Activated naive CD4-positive, alpha-beta T cell treated with anti-CD3 and anti-CD28 coated beads, Interleukin-2, amount 10 ng/mL, durations not matched to agents 7 days and 5 days (primary cell): ENCODE results near the gene UTRN.
A peak's percentile ranks its signal among the peaks of the same experiment; 100 is the strongest.

Experiments used
- CTCF ChIA-PET: fragments of 350-600 bp; sonication (Branson Sonifier 250); formaldehyde crosslinking; loops from one replicate; lab custom pipeline; 2021; ENCODE audit warnings: antibody characterized with exemption; lab: Charles Lee
- DNase-seq: peaks from one replicate; pipeline ENCODE4 v3.0.0-alpha.2; 2020
- H3K27ac Mint-ChIP-seq: one replicate; pipeline ENCODE4 v1.8.0; 2021; ENCODE audit warnings: mild to moderate bottlenecking, moderate library complexity, mixed read lengths
- H3K27me3 Mint-ChIP-seq: one replicate; pipeline ENCODE4 v1.8.0; 2021; ENCODE audit warnings: mild to moderate bottlenecking, mixed read lengths
- H3K36me3 Mint-ChIP-seq: one replicate; pipeline ENCODE4 v1.8.0; 2021; ENCODE audit warnings: mixed read lengths
- H3K4me1 Mint-ChIP-seq: one replicate; pipeline ENCODE4 v1.8.0; 2021; ENCODE audit warnings: mixed read lengths
- H3K4me3 Mint-ChIP-seq: one replicate; pipeline ENCODE4 v1.8.0; 2021; ENCODE audit warnings: mild to moderate bottlenecking, moderate library complexity, mixed read lengths
- H3K9me3 Mint-ChIP-seq: one replicate; pipeline ENCODE4 v1.8.0; 2021; ENCODE audit warnings: mixed read lengths

The UTRN gene

DNA sequence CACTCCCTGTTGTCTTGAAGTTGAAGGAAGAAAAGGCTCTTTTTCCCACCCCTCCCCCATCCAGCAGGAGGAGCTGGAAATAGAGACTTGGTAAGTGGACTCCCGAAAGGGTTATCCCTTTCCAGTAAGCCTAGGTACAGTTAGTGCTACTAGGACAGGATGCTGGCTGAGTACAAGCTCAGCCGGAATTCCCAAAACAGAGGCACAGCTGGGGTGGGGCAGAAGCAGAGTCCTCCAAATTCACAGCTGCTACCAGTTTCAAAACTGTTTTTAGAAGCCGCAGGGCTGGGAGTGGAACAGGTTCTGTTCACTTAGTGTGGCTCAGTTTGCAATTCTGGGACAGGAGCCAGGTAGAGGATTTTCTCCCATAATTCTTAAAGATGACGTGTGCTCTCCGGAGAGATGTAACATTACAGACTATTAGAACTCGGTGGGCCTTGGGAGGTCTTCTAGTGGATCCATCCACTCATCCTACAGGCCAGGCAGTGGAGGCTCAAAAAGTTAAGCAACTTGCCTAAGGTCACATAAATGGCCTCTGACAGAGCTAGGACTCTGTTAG lies 19.0 kb upstream of the UTRN start:
- CTCF ChIA-PET = interaction anchor here (0.5 kb wide), 1 partner anchor 492 kb away, joined by 5 read pairs; no protein-coding TSS in a partner anchor
- Mint-ChIP-seq H3K4me3 (no peak overlapping the region), H3K27ac (no peak overlapping the region), H3K9me3 (no peaks in the 10 kb centered on the region), H3K36me3 (no peaks in the 10 kb centered on the region), H3K27me3 (peaks cover 5% of the 10 kb centered on the region), H3K4me1 (no peaks in the 10 kb centered on the region)
- DNase-seq = no peak

DNA sequence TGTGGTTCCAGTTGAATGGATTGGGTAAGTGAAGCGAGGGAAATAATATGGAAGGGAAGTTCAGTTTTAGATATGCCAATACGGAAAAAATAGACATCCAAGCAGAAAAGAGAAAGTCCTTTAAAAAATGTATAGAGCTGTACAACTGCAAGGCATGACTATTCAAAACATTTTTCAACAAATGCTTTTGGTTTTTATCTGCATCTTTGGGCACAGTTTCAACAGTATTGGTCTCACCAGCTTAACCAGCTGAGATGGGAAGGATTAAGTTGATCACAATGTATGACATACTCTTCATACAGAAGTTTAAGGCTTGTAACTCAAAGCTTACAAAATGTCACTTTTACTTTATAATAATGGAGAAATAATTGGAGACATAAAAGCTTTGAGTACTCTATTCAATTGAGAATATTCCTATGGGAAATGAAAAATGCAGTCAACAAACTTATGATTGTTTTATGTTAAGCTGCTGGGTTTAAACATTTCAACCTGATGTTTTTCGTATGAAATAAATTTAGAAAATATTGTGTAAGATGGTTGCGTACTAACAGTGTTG lies 16.3 kb upstream of the UTRN start:
- H3K27me3 Mint-ChIP-seq = peaks cover 5% of the 10 kb centered on the region
- no peak overlapping the region for H3K27ac Mint-ChIP-seq
- H3K9me3 Mint-ChIP-seq = no peaks in the 10 kb centered on the region
- DNase-seq = no peak
- no peaks in the 10 kb centered on the region for H3K4me1 Mint-ChIP-seq
- H3K4me3 Mint-ChIP-seq = no peak overlapping the region
- H3K36me3 Mint-ChIP-seq = no peaks in the 10 kb centered on the region
- CTCF ChIA-PET = interaction anchor here (0.8 kb wide), 1 partner anchor 24 kb away, joined by 3 read pairs; no protein-coding TSS in a partner anchor

DNA sequence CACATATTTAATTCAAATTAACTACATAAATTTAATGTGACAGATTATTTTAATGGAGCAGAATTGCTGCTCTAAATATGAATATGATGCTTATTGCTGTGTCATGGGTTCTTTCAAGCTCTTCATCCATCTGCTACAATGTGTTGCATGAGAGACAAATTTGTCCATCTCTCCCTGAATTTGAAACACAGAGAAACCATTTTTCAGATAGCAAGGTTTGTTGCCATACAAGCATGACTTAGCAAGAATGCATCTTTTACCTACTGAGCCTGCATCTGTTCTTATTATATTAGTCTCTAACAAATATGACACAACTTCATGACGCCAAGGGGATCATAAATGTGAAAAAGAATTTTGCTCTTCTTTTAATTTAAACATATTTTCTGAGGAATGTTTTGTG lies 8.0 kb upstream of the UTRN start:
- no peaks in the 10 kb centered on the region for H3K9me3 Mint-ChIP-seq
- no peak overlapping the region for H3K4me3 Mint-ChIP-seq
- CTCF ChIA-PET = no interaction called here
- H3K27ac Mint-ChIP-seq = no peak overlapping the region
- DNase-seq = no peak
- no peaks in the 10 kb centered on the region for H3K4me1 Mint-ChIP-seq
- H3K27me3 Mint-ChIP-seq = peaks cover 13% of the 10 kb centered on the region
- no peaks in the 10 kb centered on the region for H3K36me3 Mint-ChIP-seq

DNA sequence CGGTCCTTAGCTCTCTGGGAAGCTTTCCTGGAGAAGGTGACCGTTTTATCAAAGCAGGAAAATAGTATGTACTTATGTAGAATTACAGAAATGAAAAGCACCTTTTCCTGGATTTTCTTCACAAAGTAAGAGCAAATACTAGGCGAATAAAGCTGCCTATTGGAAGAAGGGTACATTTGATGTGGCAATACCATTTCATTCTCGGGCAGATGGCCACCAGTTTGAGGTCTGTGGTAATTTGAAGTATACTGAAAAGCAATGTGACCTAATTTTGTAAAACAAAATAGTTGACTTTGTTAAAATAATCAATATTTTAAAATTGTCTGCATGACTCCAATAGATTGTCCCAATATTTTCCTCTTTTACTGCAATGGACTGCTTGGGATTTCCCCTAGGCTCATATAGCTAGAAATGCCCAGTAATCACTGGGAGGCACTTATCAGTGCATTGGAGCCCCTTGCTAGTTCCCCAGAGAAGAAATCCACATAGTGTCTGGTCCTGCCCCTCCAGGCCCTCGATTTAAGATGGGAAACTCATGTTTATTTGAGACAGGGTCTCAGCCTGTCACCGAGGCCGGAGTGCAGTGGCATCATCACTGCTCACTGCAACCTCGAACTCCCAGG lies 7.4 kb upstream of the UTRN start:
- DNase-seq = no peak
- Mint-ChIP-seq H3K4me1 (no peaks in the 10 kb centered on the region), H3K4me3 (no peak overlapping the region), H3K36me3 (no peaks in the 10 kb centered on the region), H3K27ac (no peak overlapping the region), H3K9me3 (no peaks in the 10 kb centered on the region), H3K27me3 (peaks cover 18% of the 10 kb centered on the region)
- CTCF ChIA-PET = no interaction called here

DNA sequence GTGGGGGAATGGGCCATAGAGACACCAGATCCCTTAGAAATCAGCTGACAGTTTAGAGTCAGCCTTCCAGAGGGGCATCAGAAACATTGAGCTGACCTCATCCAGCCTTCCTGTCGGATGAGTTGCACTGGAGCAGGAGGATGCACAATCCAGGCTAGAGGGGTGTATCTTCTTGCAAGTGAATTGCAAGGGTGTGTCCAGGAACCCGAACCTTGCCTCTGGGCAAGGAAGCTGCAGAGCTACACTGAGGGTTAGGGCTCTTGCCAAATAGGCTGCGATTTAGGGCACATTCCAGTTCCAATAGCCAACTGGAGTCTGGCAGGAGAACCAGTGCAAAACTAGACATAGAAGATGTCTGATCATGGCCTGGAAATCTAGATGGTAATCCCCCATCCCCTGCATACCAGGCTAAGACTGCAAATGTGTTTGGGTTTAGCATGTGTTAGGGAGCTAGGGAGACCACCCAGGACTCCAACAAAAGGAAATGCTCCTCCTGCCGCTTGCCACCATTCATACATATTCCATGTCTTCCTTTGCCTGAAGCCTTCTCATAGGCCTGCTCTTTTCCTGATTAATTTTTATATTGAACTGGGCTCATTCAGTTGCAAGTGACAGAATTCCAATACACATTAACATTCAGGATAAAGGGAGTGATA lies 6.3 kb upstream of the UTRN start:
- no peaks in the 10 kb centered on the region for H3K9me3 Mint-ChIP-seq
- H3K36me3 Mint-ChIP-seq = no peaks in the 10 kb centered on the region
- CTCF ChIA-PET = no interaction called here
- H3K27ac Mint-ChIP-seq = no peak overlapping the region
- peaks cover 28% of the 10 kb centered on the region for H3K27me3 Mint-ChIP-seq
- peaks cover 3% of the 10 kb centered on the region for H3K4me1 Mint-ChIP-seq
- no peak for DNase-seq
- H3K4me3 Mint-ChIP-seq = no peak overlapping the region

DNA sequence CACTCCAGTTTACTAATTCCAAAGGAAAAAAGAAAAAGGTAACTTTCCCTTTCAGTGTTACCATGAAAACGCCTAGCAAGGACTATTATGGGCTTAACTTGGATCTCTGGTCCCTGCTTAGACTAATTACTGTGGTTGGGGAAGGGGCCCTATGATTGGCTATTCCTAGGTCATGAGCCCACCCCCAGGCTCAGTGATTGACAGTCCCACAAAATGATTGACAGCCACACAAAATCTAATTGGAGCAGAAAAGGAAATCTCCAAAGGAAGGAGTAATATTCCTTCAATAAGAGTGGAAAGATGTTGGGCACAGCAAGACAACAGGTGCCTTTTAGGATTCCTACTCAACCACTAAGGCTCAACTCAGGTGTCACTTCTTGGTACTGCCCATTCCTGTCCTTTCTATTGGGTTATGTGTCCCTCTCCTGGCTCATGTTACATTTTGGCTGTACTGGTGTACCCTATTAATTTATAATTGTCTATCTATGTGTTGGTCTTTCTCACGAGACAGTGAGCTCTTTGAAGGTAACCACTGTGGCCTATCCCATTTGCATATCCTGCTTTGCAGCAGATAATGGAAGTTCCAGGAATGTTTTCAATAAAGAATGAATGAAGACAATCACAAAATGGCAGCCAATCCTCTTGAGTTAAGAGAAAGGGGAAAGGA lies 5.5 kb upstream of the UTRN start:
- Mint-ChIP-seq H3K36me3 (no peaks in the 10 kb centered on the region), H3K27ac (no peak overlapping the region), H3K4me3 (no peak overlapping the region), H3K4me1 (peaks cover 10% of the 10 kb centered on the region), H3K27me3 (peaks cover 29% of the 10 kb centered on the region), H3K9me3 (no peaks in the 10 kb centered on the region)
- CTCF ChIA-PET = no interaction called here
- DNase-seq = no peak

DNA sequence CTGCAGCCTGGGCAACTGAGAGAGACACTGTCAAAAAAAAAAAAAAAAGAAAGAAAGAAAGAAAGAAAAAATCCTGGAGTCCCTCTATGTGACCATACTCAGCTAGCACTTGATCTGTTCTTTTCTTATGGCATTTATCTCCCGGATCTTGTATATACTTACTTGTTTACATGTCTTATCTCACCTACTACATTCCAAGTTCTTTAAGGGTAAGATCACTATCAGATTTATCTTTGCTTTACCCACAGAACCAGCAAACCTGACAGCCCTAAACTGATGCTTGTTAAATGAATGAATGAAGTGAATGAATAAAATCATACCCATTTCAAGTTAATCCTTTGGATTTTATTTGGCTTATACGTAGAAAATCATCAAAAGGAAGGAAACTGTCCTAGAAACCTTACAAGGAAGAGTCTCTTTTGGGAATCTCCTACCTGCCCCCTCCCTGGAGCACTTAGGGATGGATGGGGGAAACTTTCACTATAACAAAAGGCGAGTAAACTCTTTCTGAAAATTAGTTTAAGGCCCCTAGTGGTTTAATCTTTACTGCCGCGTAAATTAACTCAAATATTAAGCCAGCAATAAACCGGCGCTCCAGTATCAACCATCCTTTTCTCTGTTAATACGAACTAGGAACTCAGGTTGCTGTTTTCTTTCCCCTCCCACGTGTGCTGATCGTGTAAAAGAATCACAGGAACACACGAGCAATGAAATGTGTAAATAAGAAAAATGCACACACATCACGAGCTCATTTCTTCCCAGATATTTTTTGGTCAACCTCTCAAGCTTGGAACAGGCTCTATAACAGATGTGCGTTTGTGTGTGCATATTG lies 1.3 kb upstream of the UTRN start:
- Mint-ChIP-seq H3K27ac (no peak overlapping the region), H3K4me3 (peak overlapping the region; percentile 83), H3K9me3 (no peaks in the 10 kb centered on the region), H3K27me3 (peaks cover 62% of the 10 kb centered on the region), H3K36me3 (no peaks in the 10 kb centered on the region), H3K4me1 (peaks cover 28% of the 10 kb centered on the region)
- CTCF ChIA-PET = interaction anchor here (1.0 to 1.1 kb wide), 2 partner anchors 121 to 198 kb away, joined by 3 read pairs; no protein-coding TSS in a partner anchor
- no peak for DNase-seq

DNA sequence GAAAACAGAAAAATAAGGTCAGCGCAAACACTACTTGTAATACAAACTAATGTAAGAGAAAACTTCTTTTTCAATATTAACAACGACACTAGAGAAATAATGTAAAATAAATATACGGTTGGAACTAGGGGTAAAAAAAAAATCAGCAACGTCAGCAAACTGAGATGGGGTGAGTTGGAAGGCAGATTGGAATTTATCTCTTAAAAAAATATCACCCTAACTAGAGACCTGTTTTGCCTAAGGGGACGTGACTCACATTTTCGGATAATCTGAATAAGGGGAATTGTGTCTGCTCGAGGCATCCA lies 705 bp upstream of the UTRN start:
- H3K27me3 Mint-ChIP-seq = peaks cover 65% of the 10 kb centered on the region
- DNase-seq = no peak
- peaks cover 28% of the 10 kb centered on the region for H3K4me1 Mint-ChIP-seq
- no peak overlapping the region for H3K27ac Mint-ChIP-seq
- no peaks in the 10 kb centered on the region for H3K36me3 Mint-ChIP-seq
- no peaks in the 10 kb centered on the region for H3K9me3 Mint-ChIP-seq
- H3K4me3 Mint-ChIP-seq = peak overlapping the region; percentile 83
- CTCF ChIA-PET = interaction anchor here (1.0 kb wide), 1 partner anchor 197 kb away, joined by 3 read pairs; no protein-coding TSS in a partner anchor

DNA sequence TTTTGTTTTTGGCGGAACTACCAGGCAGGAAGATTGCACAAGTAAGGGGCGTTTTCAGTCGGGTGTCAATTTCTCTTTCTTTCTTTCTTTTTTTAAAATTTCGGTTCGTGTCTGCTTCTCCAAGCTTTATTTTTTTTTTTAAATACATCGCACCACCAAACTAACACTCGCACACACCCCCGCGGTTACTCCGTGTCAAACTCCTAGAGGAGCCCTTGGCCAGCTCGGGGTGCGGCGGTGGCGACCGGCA lies 338 bp downstream of the UTRN start:
- Mint-ChIP-seq H3K9me3 (no peaks in the 10 kb centered on the region), H3K4me1 (peaks cover 28% of the 10 kb centered on the region), H3K4me3 (peak overlapping the region; percentile 83), H3K36me3 (no peaks in the 10 kb centered on the region), H3K27ac (peak overlapping the region; percentile 71), H3K27me3 (peaks cover 65% of the 10 kb centered on the region)
- CTCF ChIA-PET = interaction anchor here (0.7 to 1.4 kb wide), 3 partner anchors 21 to 196 kb away, joined by 3 to 7 read pairs (median 4); no protein-coding TSS in a partner anchor
- DNase-seq = peak; percentile 40

DNA sequence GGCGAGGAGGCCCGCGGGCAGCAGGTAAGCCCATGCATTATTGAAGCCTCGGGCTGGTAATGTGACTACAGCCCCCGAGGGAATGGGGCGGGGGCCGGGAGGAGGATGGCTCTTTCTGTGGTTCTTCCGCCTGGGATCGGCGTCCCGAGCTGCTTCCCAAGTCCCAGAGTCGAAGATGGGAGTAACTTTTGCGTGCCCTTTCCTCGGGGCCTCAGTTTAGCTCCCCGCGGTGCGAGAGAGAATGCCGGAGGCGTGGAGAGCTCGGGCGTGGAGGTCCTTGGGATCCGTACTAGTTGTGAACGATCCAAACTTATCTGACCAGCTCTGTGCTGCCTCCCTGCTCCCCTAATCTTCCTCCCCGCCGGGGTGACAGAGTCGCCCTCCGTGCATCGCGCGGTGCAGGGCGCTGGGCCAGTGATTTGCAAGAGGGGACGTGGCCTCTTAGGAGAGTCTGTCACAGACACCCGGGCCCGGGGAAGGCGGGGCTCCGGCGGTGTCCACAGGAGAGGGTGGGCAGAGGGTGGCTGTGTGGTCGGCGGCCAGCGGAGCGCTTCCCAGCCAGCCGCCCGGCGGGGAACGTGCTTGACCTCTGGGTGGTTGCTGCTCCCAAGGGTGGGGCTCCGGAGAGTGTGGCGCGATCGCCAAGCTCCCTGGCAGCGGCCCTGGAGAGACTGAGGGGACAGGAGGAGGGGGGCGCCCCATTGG lies 815 bp downstream of the UTRN start:
- Mint-ChIP-seq H3K36me3 (no peaks in the 10 kb centered on the region), H3K27me3 (peaks cover 64% of the 10 kb centered on the region), H3K4me1 (peaks cover 28% of the 10 kb centered on the region), H3K27ac (peak overlapping the region; percentile 71), H3K4me3 (peak overlapping the region; percentile 83), H3K9me3 (no peaks in the 10 kb centered on the region)
- CTCF ChIA-PET = interaction anchor here (0.7 to 1.4 kb wide), 3 partner anchors 20 to 196 kb away, joined by 3 to 7 read pairs (median 4); no protein-coding TSS in a partner anchor
- DNase-seq = peak; percentile 52

DNA sequence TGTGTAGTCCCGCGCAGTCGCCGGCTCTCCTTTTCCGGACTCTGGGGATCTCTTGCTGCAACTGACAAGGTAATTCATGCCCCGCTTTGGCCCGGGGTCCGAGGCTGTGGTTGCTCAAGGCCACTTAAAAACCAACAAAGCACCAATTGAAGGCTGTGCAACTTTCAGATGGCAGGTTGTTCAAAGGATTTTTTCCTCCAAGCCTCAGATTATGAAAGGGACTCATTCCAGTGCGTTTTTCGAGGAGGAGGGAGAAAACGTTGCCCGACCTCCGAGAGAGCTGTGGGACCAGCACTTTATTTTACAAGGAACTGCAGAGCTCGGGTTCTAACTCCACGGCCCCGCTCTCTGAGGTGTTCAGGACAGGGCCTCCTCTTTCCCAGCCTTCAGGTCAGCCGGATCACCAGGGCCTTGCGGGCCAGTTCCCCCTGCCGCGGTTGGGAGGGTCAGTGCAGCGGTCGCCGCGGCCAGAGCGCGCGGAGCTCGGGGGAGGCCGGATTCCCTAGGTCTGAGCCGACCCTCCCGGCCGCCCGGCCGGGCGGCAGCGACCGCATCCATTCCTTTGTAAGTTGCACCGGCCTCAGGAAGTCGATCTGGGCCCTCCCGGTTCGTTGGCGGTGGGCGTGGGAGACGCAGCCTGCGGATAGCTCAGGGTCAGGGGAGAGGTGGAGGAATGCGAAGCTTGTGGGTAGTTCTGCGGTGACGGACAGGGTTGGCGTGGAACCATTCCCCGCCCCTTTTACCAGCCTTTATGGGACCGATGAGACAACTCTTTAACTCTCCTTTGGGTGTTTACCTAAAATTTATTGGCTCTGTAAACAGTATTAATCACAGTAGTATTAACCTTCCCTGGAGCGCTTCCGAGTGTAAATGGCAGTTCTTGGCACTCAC lies 1.6 kb downstream of the UTRN start:
- Mint-ChIP-seq H3K4me3 (peak overlapping the region; percentile 83), H3K36me3 (no peaks in the 10 kb centered on the region), H3K27ac (no peak overlapping the region), H3K4me1 (peaks cover 28% of the 10 kb centered on the region), H3K27me3 (peaks cover 63% of the 10 kb centered on the region), H3K9me3 (no peaks in the 10 kb centered on the region)
- DNase-seq = peak; percentile 24
- CTCF ChIA-PET = interaction anchor here (0.8 to 1.4 kb wide), 2 partner anchors 19 to 195 kb away, joined by 4 to 7 read pairs; no protein-coding TSS in a partner anchor

DNA sequence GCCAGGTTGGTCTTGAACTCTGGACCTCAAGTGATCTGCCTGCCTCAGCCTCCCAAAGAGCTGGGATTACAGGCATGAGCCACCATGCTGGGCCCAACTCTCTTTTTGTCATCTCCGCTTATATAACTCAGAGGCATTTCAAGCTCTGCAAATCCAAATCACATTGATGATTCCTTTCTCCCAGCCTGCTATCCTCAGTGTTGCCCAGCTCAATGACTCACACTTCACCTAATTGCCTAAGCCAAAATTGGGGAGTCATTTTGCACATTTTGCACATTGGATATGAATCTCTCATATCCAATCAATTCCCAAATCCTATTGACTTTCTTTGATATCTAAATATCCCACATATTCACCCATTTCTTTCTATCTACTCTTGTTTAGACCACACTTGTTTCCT lies 3.9 kb downstream of the UTRN start:
- peaks cover 49% of the 10 kb centered on the region for H3K27me3 Mint-ChIP-seq
- CTCF ChIA-PET = no interaction called here

More for the DNA sequence above, 3.9 kb downstream of the UTRN start:
- Mint-ChIP-seq H3K27ac (no peak overlapping the region), H3K36me3 (no peaks in the 10 kb centered on the region), H3K4me1 (peaks cover 23% of the 10 kb centered on the region), H3K4me3 (no peak overlapping the region), H3K9me3 (no peaks in the 10 kb centered on the region)
- no peak for DNase-seq
